ENCODE data around the gene NUF2. TPM values are rescaled to one million over a fixed set of nuclear protein-coding genes. Genes with fewer than 3 reads are reported as not detected.
"Not testable (repeated sequence)": the region's sequence is repeated elsewhere in the genome, so short reads cannot be mapped to it uniquely, and the experiment has no call there.

The NUF2 gene
- total and polyA plus RNA-seq, 2 of the 8 experiments (the other 6 are each of a cell fraction or from before 2014, with no cell fraction given) = 12.1 to 28.3 TPM

- TF ChIP-seq EGR1 (IDR thresholded peaks at IDR 0.05; ENCODE audit: borderline replicate concordance, low read depth, low read length) (no peak), KDM1A (IDR thresholded peaks at IDR 0.05; ENCODE audit: borderline replicate concordance, low read length) (no peak), EP300 (IDR thresholded peaks at IDR 0.05; ENCODE audit: borderline replicate concordance in 1 of 2, low read depth in 2 of 2, low read length in 2 of 2) (no peak), POLR2AphosphoS5 (IDR thresholded peaks at IDR 0.05; ENCODE audit: low read depth, low read length) (no peak)
Observed at GRCh38 chr1:163357378-163357777, 35.6 kb downstream of the NUF2 start (continued).

GRCh38 chr1:163358172-163358571, 36.4 kb downstream of the NUF2 start:
- H3K79me2 ChIP-seq (ENCODE audit: control insufficient read depth in 1 of 2, insufficient read depth in 2 of 2, low read length in 2 of 2); H2AFZ ChIP-seq (ENCODE audit: low read length); H3K23me2 ChIP-seq (ENCODE audit: low read depth, low read length); H3K4me1 ChIP-seq (replicated peaks in 1 of 4; ENCODE audit: control insufficient read depth in 3 of 4, insufficient read depth in 4 of 4, low read length in 3 of 4); H4K8ac ChIP-seq (ENCODE audit: extremely low read depth, insufficient read depth, low read length); H3K23ac ChIP-seq (ENCODE audit: insufficient read length); H3K4me2 ChIP-seq (ENCODE audit: insufficient read depth in 1 of 2, low read depth in 2 of 2, low read length in 2 of 2); H3K27me3 ChIP-seq (replicated peaks in 1 of 4; ENCODE audit: control insufficient read depth in 3 of 4, extremely low read depth in 1 of 4, insufficient read depth in 3 of 4, low read length in 3 of 4); H3K14ac ChIP-seq (ENCODE audit: insufficient read length); H3K79me1 ChIP-seq (ENCODE audit: low read depth, low read length); H3K27ac ChIP-seq (ENCODE audit: low read depth, low read length); H2BK5ac ChIP-seq (ENCODE audit: low read depth, low read length); H2BK12ac ChIP-seq (ENCODE audit: low read depth, low read length); DNase-seq (ENCODE audit: low read depth in 1 of 2, low spot score in 2 of 2); H3K4ac ChIP-seq (replicated peaks; ENCODE audit: insufficient read length, low read depth, low read length); H3K9me3 ChIP-seq (ENCODE audit: insufficient read depth in 2 of 2, low read depth in 1 of 2, low read length in 1 of 2); H2BK20ac ChIP-seq (ENCODE audit: low read length); H2BK15ac ChIP-seq (ENCODE audit: low read length); H4K91ac ChIP-seq (replicated peaks; ENCODE audit: insufficient read length, low read length); H3K4me3 ChIP-seq (ENCODE audit: extremely low read depth in 1 of 4, insufficient read depth in 2 of 4, low read depth in 3 of 4, low read length in 4 of 4); FAIRE-seq; H4K5ac ChIP-seq (ENCODE audit: insufficient read length, low read depth, low read length); H4K20me1 ChIP-seq (replicated peaks in 1 of 2; ENCODE audit: control insufficient read depth in 1 of 2, insufficient read depth in 2 of 2, low read length in 2 of 2); H2BK120ac ChIP-seq (replicated peaks; ENCODE audit: low read depth, low read length); H2AK5ac ChIP-seq (ENCODE audit: low read depth, low read length); H3K56ac ChIP-seq (replicated peaks; ENCODE audit: insufficient read length, low read depth, low read length); POLR2A ChIA-PET (ENCODE audit: partially characterized antibody); H3K9ac ChIP-seq (replicated peaks in 1 of 4; ENCODE audit: extremely low read depth in 1 of 4, low read depth in 3 of 4, low read length in 3 of 4); H3K36me3 ChIP-seq (ENCODE audit: control insufficient read depth in 2 of 4, insufficient read depth in 4 of 4, low read length in 3 of 4); H3K18ac ChIP-seq (ENCODE audit: extremely low read depth, low read length): not testable (repeated sequence)
- 90% methylated on average over 11 of the region's 11 CpGs; no CpG with 5 or more reads in 1 of the 2 experiments for WGBS, 2 experiments (ENCODE audit: extremely low coverage in 1 of 2, insufficient coverage in 1 of 2, insufficient read length in 1 of 2, insufficient replicate concordance in 2 of 2, low coverage in 1 of 2, low lambda C conversion rate in 2 of 2, missing lambda C conversion rate in 1 of 2)
- CTCF ChIA-PET (ENCODE audit: partially characterized antibody) = interaction anchor here (0.6 to 1.1 kb wide), 3 partner anchors 14 to 399 kb away, joined by 3 read pairs; no protein-coding TSS in a partner anchor

Data from H1 (cell line).